GM10266 (cell line): ENCODE results near the gene GDF2.

Experiments
- DNase-seq: peaks from one replicate; pipeline ENCODE4 v3.0.0; 2012; ENCODE audit errors: extremely low spot score
- TF ChIP-seq, protein P1 (sequence below): IDR thresholded peaks from 2 replicates; pipeline ENCODE4 v1.5.1; 2012; ENCODE audit warnings: mild to moderate bottlenecking, low read depth; ENCODE audit not compliant: control insufficient read depth, insufficient read depth; ENCODE audit errors: missing control alignments

The GDF2 gene

GRCh38 chr10:47370015-47370767, 47.9 kb downstream of the GDF2 start:
- no peak for DNase-seq
- TF ChIP-seq, protein P1, sequence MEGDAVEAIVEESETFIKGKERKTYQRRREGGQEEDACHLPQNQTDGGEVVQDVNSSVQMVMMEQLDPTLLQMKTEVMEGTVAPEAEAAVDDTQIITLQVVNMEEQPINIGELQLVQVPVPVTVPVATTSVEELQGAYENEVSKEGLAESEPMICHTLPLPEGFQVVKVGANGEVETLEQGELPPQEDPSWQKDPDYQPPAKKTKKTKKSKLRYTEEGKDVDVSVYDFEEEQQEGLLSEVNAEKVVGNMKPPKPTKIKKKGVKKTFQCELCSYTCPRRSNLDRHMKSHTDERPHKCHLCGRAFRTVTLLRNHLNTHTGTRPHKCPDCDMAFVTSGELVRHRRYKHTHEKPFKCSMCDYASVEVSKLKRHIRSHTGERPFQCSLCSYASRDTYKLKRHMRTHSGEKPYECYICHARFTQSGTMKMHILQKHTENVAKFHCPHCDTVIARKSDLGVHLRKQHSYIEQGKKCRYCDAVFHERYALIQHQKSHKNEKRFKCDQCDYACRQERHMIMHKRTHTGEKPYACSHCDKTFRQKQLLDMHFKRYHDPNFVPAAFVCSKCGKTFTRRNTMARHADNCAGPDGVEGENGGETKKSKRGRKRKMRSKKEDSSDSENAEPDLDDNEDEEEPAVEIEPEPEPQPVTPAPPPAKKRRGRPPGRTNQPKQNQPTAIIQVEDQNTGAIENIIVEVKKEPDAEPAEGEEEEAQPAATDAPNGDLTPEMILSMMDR = no peak

DNA sequence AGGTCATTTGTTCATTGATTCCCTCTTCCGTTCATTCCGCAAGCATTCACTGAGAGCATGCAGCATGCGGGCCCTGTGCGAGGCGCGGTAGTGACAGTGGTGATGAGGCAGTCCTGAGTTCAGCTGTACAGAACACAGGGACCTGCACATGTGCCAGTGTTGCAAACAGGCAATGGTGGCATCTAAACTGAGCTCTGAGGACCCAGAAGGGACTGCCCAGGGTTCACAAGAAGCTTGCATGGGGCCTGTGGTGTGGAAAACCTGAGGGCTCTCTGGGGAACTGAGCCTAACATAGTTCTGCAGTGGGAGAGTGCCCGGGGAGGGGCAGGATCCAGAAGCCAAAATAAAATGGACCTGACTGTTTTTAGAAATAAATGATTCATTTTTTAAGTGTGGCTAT, 48.6 kb downstream of the GDF2 start:
- DNase-seq = no peak
- TF ChIP-seq, protein P1 = no peak

GRCh38 chr10:47371629-47372485, 49.6 kb downstream of the GDF2 start:
- TF ChIP-seq, protein P1 = no peak
- no peak for DNase-seq

DNA sequence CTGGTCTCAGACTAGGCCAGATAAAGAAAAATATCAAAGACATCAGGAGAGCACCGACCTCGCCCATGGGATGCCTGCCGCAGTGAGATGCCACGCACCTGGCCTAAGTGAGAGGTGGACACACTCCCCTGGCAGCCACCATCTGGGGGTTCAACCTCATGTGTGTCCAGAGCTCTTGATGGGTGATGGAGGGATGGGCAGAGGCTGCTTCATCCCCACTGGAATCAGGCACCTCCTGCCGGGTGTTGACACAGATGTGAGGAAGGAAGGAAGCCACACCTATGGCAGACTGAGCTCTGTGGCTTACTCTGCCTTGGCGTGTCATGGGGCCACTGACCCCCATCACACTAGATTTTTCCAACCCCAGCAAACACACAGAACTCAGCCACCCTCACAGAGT, 50.5 kb downstream of the GDF2 start:
- TF ChIP-seq, protein P1 = no peak
- no peak for DNase-seq

DNA sequence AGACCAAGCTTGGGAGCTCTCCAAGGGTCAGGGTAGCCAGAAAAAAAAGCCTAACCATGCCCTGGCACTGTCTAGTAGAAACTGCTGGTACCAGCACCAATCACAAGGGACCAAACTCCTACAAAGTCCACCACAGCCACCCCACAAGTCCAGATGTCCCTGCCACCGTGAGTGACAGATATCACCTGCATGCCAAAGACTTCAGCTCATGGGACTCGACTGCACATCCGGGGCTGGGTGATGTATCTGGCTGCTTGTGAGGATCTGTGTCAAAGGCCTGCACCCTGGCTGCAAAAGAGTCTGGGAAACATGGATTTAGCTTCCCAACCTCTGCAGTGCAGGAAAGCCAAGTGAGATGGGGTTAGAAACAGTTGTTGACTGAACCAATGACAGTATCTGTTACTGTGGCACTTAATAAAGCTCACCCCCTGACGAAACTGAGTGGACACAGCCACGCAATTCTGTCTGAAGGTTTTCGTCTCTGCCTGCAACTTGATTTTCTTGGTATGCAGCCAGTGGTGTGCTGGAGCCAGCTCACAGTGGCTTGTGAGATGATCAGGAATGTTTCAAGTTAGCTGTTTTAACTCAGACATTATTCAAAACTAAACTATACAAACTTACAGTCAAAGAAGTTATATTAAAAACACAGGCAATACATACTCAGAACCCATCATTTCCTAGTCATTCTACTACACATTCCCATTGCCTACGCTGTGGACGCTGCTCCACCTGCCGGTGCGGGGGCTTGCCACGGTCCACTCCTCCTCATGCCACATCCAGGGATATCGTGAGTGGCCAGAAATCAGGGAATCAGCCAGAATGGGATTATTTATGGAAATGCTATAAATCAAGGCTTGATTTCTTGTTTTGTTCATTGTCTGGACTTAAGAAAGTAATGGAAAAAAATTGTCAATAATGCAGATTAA, 52.6 kb downstream of the GDF2 start:
- TF ChIP-seq, protein P1 = no peak
- no peak for DNase-seq

GRCh38 chr10:47376522-47377220, 54.4 kb downstream of the GDF2 start:
- TF ChIP-seq, protein P1 = no peak
- DNase-seq = no peak
